IPS-20b (cell line): Measurements from ENCODE around the gene CCDC85B.
"Not testable (repeated sequence)": the region's sequence is repeated elsewhere in the genome, so short reads cannot be mapped to it uniquely, and the experiment has no call there.

Source experiments
- H3K27ac ChIP-seq: one replicate; pipeline ENCODE4 v1.5.1; 2013; ENCODE audit warnings: low read length
- H3K27me3 ChIP-seq: 2 replicates; pipeline ENCODE4 v1.6.1; 2013; ENCODE audit warnings: mild to moderate bottlenecking, low read length, inconsistent platforms; ENCODE audit not compliant: insufficient read depth
- H3K36me3 ChIP-seq: 2 replicates; pipeline ENCODE4 v1.6.1; 2013; ENCODE audit warnings: low read depth, mild to moderate bottlenecking, inconsistent platforms, low read length, moderate library complexity; ENCODE audit not compliant: insufficient read depth
- H3K4me1 ChIP-seq: 2 replicates; pipeline ENCODE4 v1.6.1; 2013; ENCODE audit warnings: mild to moderate bottlenecking, control low read depth, inconsistent platforms, low read length, moderate library complexity; ENCODE audit not compliant: insufficient read depth
- H3K4me3 ChIP-seq: 2 replicates; pipeline ENCODE4 v1.5.1; 2013; ENCODE audit warnings: mild to moderate bottlenecking, low read length, inconsistent platforms
- H3K9ac ChIP-seq: 2 replicates; pipeline ENCODE4 v1.6.1; 2013; ENCODE audit warnings: low read depth, mild to moderate bottlenecking, inconsistent platforms, low read length, moderate library complexity
- H3K9me3 ChIP-seq: 2 replicates; pipeline ENCODE4 v1.6.1; 2013; ENCODE audit warnings: mild to moderate bottlenecking, low read depth, low read length, inconsistent platforms; ENCODE audit not compliant: insufficient read depth

Gene CCDC85B

DNA sequence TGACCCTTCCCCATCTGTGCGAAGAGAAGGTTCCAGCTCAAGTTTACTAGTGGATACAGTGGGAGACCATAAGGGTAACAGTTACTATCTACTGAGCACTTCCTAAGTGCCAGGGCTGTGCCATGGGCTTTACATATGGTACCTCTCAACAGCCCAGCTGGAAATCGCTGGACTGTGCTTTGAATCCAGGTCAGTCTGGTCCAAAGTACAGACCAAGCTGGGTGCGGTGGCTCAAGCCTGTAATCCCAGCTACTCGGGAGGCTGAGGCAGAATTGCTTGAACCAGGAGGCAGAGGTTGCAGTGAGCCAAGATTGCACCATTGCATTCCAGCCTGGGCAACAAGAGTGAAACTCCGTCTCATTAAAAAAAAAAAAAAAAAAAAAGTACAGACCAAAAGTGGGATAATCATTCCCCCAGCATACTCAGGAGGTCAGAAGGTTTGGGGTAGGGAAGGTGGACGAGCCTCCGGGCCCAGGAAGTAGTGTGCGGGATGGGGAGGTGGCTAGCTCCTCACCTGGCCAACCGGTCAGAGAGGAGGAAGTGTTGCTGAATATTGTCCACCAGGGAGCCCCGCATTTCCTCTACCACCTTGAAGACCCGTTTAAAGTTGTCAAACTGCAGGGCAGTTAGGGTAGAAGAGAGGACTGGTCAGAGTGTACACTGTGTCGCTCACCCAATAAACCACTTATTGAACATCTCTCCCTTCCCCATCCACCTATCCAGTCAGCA is 4.5 kb upstream of the CCDC85B start:
- Histone ChIP-seq H3K4me1 (peaks cover 8% of the 10 kb centered on the region; the same call in 1 of the 2 replicates), H3K27me3 (peaks cover 17% of the 10 kb centered on the region), H3K27ac (no peak overlapping the region), H3K9ac (no peak overlapping the region), H3K4me3 (no peak overlapping the region), H3K36me3 (peaks cover 52% of the 10 kb centered on the region), H3K9me3 (no peaks in the 10 kb centered on the region)

DNA sequence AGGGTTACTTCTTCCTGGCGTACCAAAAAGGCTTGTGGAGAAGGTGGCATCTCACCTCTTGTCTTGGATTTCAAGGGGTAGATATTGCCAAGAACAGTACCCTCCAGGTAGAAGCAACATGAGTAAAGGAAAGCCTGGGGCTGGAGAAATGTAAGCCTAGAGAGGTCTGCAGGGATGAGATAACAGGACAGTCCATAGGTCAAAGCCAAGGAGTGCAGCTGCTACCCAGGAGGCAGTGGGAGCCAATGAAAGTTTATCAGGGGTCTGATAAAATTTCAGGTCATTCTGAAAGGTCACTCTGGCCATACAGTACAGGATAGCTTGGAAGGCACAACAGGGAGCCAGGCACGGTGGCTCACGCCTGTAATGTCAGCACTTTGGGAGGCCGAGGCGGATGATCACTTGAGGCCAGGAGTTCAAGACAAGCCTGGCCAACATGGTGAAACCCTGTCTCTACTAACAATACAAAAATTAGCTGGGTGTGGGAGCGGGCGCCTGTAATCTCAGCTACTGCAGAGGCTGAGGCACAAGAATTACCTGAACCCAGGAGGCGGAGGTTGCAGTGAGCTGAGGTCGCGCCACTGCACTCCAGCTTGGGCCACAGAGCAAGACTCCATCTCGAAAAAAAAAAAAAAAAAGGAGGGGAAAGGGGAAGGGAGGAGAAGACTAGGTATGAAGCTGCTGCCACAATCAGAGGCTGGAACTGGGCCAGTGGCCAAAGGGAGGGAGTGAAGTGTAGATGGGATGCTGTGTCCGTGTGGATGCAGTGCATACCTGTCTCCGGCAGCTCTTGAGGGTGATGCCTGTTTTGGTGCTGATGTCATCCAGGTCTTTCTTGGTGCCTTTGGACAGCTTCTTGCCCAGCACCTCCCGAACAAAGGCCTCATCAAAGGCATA is 3.4 kb upstream of the CCDC85B start:
- Histone ChIP-seq H3K27me3 (peaks cover 27% of the 10 kb centered on the region), H3K9me3 (no peaks in the 10 kb centered on the region), H3K9ac (peak overlapping the region; percentile 80; the same call in 1 of the 2 replicates), H3K27ac (no peak overlapping the region), H3K4me3 (peak overlapping the region; percentile 79), H3K36me3 (peaks cover 48% of the 10 kb centered on the region), H3K4me1 (peaks cover 10% of the 10 kb centered on the region; the same call in 1 of the 2 replicates)

DNA sequence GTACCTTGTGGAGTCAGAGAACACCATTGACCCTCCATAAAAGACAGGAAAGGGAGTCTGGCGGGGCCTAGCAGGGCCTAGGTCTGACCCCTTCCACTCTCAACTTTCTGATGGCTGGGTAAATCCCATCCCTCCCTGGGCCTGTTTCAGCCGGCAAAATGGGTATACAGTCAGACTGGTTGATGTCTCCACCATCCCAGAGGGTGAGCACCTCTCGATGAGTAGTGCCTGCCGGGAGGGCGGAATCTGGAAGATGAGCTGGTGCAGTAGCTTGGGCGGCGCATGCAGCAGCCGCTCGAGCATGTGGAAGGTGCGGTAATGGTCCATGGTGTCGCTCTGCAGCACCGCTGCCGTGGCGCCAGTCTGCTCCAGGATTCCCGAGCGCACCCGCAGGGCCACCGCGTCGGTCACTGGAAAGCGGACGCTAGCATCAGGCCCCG is 2.7 kb upstream of the CCDC85B start:
- Histone ChIP-seq H3K27ac (no peak overlapping the region), H3K9me3 (no peaks in the 10 kb centered on the region), H3K36me3 (peaks cover 41% of the 10 kb centered on the region), H3K4me1 (peaks cover 12% of the 10 kb centered on the region; the same call in 1 of the 2 replicates), H3K9ac (peak overlapping the region; percentile 80; the same call in 1 of the 2 replicates), H3K4me3 (peak overlapping the region; percentile 79), H3K27me3 (peaks cover 27% of the 10 kb centered on the region)

- H3K4me1 ChIP-seq: peaks cover 12% of the 10 kb centered on the region; the same call in 1 of the 2 replicates
Observed at GRCh38 chr11:65888163-65888814, 2.2 kb upstream of the CCDC85B start, which contains the start of gene FIBP. Gene FIBP, minus strand, starts transcription at chr11:65888471. Its CDS starts 53 bp downstream, at chr11:65888418.

GRCh38 chr11:65891219-65892136 is 1.0 kb downstream of the CCDC85B start:
- peaks cover 6% of the 10 kb centered on the region for H3K36me3 ChIP-seq
- peaks cover 12% of the 10 kb centered on the region; the same call in 1 of the 2 replicates for H3K4me1 ChIP-seq
- no peak overlapping the region for H3K27ac ChIP-seq

More at GRCh38 chr11:65888163-65888814, 2.2 kb upstream of the CCDC85B start, which contains the start of gene FIBP:
- peak within 1 kb of the TSS; percentile 82; the same call in 1 of the 2 replicates for H3K9ac ChIP-seq
- peaks cover 27% of the 10 kb centered on the region for H3K27me3 ChIP-seq
- peak within 1 kb of the TSS; percentile 79 for H3K27ac ChIP-seq
- no peaks in the 10 kb centered on the region for H3K9me3 ChIP-seq
- H3K36me3 ChIP-seq: peaks cover 36% of the 10 kb centered on the region
- peak within 1 kb of the TSS; percentile 79 for H3K4me3 ChIP-seq

GRCh38 chr11:65892137-65892540 is 1.7 kb downstream of the CCDC85B start:
- H3K27ac ChIP-seq, H3K36me3 ChIP-seq, H3K9me3 ChIP-seq: not testable (repeated sequence)
- Histone ChIP-seq H3K27me3 (peaks cover 32% of the 10 kb centered on the region), H3K4me1 (peaks cover 12% of the 10 kb centered on the region; the same call in 1 of the 2 replicates), H3K4me3 (peak overlapping the region; percentile 84), H3K9ac (peak overlapping the region; percentile 74; the same call in 1 of the 2 replicates)

More at GRCh38 chr11:65891219-65892136, 1.0 kb downstream of the CCDC85B start:
- peaks cover 27% of the 10 kb centered on the region for H3K27me3 ChIP-seq
- H3K9ac ChIP-seq: peak overlapping the region; percentile 74
- H3K4me3 ChIP-seq: peak overlapping the region; percentile 84
- H3K9me3 ChIP-seq: no peaks in the 10 kb centered on the region

DNA sequence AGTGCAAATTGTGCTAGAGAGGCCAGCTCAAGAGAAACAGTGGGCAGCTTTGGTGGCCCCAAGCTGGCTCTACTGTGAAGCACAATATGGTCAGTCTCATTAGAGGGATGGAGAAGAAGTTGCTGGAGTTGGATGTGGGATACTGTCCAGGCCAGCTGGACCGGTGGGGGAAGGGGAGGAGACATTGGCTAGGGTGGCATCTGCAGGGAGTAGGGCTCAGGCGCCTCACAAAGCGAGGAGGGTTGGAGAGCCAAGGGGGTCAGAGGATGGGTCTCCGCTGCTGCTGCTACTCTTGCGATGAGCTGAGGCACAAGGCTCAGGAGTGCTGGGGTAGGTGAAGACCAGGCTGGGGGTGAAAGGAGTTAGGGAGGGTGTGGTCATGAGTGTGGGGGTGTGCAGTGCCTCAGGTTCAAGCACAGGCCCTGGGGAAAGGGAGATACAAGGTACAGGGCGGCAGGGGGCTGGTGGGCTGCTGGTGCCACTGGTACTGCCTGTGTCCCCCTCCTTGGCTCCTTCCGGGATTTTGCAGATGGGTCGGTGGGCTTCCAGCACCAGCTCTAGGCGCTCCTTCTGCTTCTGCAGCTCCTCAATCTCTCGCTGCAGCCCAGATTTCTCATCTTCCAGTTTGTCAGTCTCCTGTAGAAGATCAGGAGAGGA is 2.3 kb downstream of the CCDC85B start:
- Histone ChIP-seq H3K4me3 (peak overlapping the region; percentile 84; the same call in 1 of the 2 replicates), H3K36me3 (no peaks in the 10 kb centered on the region), H3K9me3 (no peaks in the 10 kb centered on the region), H3K27me3 (peaks cover 37% of the 10 kb centered on the region), H3K9ac (no peak overlapping the region), H3K4me1 (peaks cover 12% of the 10 kb centered on the region; the same call in 1 of the 2 replicates), H3K27ac (no peak overlapping the region)

GRCh38 chr11:65894034-65894591 is 3.6 kb downstream of the CCDC85B start:
- Histone ChIP-seq H3K4me3 (no peak overlapping the region), H3K27me3 (peaks cover 46% of the 10 kb centered on the region), H3K9ac (no peak overlapping the region), H3K36me3 (no peaks in the 10 kb centered on the region), H3K9me3 (no peaks in the 10 kb centered on the region), H3K4me1 (peaks cover 12% of the 10 kb centered on the region; the same call in 1 of the 2 replicates), H3K27ac (no peak overlapping the region)

GRCh38 chr11:65895482-65895981 is 5.1 kb downstream of the CCDC85B start:
- H3K27me3 ChIP-seq: peaks cover 47% of the 10 kb centered on the region
- no peaks in the 10 kb centered on the region for H3K9me3 ChIP-seq
- no peak overlapping the region for H3K9ac ChIP-seq
- H3K4me1 ChIP-seq: peaks cover 4% of the 10 kb centered on the region; the same call in 1 of the 2 replicates
- no peaks in the 10 kb centered on the region for H3K36me3 ChIP-seq
- H3K4me3 ChIP-seq: no peak overlapping the region
- H3K27ac ChIP-seq: no peak overlapping the region
